ENCODE measurements around the gene RFESD. TPM values are rescaled to one million over a fixed set of nuclear protein-coding genes. Genes with fewer than 3 reads are reported as not detected.
A peak's percentile ranks its signal among the peaks of the same experiment; 100 is the strongest.

Gene RFESD
- total and polyA plus RNA-seq, 3 donors from 2014 or later, result 11.8 to 25.1 (median 12.8) TPM

- intact Hi-C loops (cut with DNase I; ENCODE audit: low total_unique reads), result no loop called here
- H3K27ac ChIP-seq, result peak overlapping the region in 1 of 2 donors; percentile 1
- 5 to 16% methylated on average over 4 to 44 of the region's 92 CpGs for WGBS, 2 donors
- no peaks in the 10 kb centered on the region for H3K4me1 ChIP-seq
- no peaks in the 10 kb centered on the region for H3K9me3 ChIP-seq
- no peak for TF ChIP-seq POLR2A (IDR thresholded peaks at IDR 0.05)
- TF ChIP-seq, protein P1, sequence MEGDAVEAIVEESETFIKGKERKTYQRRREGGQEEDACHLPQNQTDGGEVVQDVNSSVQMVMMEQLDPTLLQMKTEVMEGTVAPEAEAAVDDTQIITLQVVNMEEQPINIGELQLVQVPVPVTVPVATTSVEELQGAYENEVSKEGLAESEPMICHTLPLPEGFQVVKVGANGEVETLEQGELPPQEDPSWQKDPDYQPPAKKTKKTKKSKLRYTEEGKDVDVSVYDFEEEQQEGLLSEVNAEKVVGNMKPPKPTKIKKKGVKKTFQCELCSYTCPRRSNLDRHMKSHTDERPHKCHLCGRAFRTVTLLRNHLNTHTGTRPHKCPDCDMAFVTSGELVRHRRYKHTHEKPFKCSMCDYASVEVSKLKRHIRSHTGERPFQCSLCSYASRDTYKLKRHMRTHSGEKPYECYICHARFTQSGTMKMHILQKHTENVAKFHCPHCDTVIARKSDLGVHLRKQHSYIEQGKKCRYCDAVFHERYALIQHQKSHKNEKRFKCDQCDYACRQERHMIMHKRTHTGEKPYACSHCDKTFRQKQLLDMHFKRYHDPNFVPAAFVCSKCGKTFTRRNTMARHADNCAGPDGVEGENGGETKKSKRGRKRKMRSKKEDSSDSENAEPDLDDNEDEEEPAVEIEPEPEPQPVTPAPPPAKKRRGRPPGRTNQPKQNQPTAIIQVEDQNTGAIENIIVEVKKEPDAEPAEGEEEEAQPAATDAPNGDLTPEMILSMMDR (IDR thresholded peaks at IDR 0.05), result no peak
- peak; percentile 22 for DNase-seq
- peak overlapping the region; percentile 49 to 63 for H3K4me3 ChIP-seq
- no peaks in the 10 kb centered on the region for H3K36me3 ChIP-seq (ENCODE audit: low read depth, missing control alignments)
- H3K27me3 ChIP-seq, result no peaks in the 10 kb centered on the region
Observed at GRCh38 chr5:95620870-95621838, 25.4 kb upstream of the RFESD start.

GRCh38 chr5:95621839-95622629 is 24.5 kb upstream of the RFESD start:
- no peak for DNase-seq

DNA sequence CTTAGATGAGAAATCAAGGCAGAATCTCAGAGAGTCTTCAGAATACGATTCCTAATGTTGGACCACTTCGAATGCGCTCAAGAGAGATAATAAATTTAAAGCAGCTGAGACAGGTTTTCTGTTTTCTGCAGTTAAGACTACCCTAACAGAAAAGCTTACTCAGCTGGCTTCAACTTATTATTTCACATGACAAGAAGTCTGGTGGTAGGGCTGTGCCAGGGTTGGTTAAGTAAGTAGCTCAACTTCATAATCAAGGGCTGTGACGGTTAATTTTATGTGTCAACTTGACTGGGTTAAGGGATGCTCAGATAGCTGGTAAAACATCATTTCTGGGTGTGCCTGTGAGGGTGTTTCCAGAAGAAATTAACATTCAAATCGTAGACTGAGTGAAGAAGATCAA is 22.9 kb upstream of the RFESD start:
- no peak overlapping the region for H3K4me3 ChIP-seq
- intact Hi-C loops (cut with DNase I; ENCODE audit: low total_unique reads), result no loop called here
- no peak overlapping the region for H3K27ac ChIP-seq
- TF ChIP-seq POLR2A (IDR thresholded peaks at IDR 0.05), result no peak
- TF ChIP-seq, protein P1 (IDR thresholded peaks at IDR 0.05), result no peak
- no peak for DNase-seq
- H3K36me3 ChIP-seq (ENCODE audit: low read depth, missing control alignments), result no peaks in the 10 kb centered on the region
- 93% methylated on average over 5 of the region's 5 CpGs for WGBS, 2 donors
- H3K9me3 ChIP-seq, result no peaks in the 10 kb centered on the region
- H3K27me3 ChIP-seq, result no peaks in the 10 kb centered on the region
- no peaks in the 10 kb centered on the region for H3K4me1 ChIP-seq

More at GRCh38 chr5:95621839-95622629, 24.5 kb upstream of the RFESD start:
- no peak overlapping the region for H3K4me3 ChIP-seq
- H3K4me1 ChIP-seq, result no peaks in the 10 kb centered on the region
- intact Hi-C loops (cut with DNase I; ENCODE audit: low total_unique reads), result no loop called here
- H3K9me3 ChIP-seq, result no peaks in the 10 kb centered on the region
- 54 to 66% methylated on average over 8 of the region's 8 CpGs for WGBS, 2 donors
- H3K27ac ChIP-seq, result no peak overlapping the region
- TF ChIP-seq POLR2A (IDR thresholded peaks at IDR 0.05), result no peak
- H3K27me3 ChIP-seq, result no peaks in the 10 kb centered on the region
- no peaks in the 10 kb centered on the region for H3K36me3 ChIP-seq (ENCODE audit: low read depth, missing control alignments)

- TF ChIP-seq, protein P1 (IDR thresholded peaks at IDR 0.05), result no peak
- H3K9me3 ChIP-seq, result no peaks in the 10 kb centered on the region
- H3K4me1 ChIP-seq, result no peaks in the 10 kb centered on the region
- H3K4me3 ChIP-seq, result no peak overlapping the region
- no peaks in the 10 kb centered on the region for H3K36me3 ChIP-seq (ENCODE audit: low read depth, missing control alignments)
- no peaks in the 10 kb centered on the region for H3K27me3 ChIP-seq
- no peak overlapping the region for H3K27ac ChIP-seq
- DNase-seq, result no peak
- intact Hi-C loops (cut with DNase I; ENCODE audit: low total_unique reads), result no loop called here
- WGBS, 2 donors, result 89 to 97% methylated on average over 2 of the region's 2 CpGs
Observed at GRCh38 chr5:95624368-95624767, 22.2 kb upstream of the RFESD start.

- H3K36me3 ChIP-seq (ENCODE audit: low read depth, missing control alignments), result no peaks in the 10 kb centered on the region
- 69 to 80% methylated on average over 1 of the region's 1 CpG for WGBS, 2 donors
- intact Hi-C loops (cut with DNase I; ENCODE audit: low total_unique reads), result no loop called here
- no peak for DNase-seq
- H3K27me3 ChIP-seq, result no peaks in the 10 kb centered on the region
- H3K4me3 ChIP-seq, result no peak overlapping the region
- no peak overlapping the region for H3K27ac ChIP-seq
- H3K4me1 ChIP-seq, result no peaks in the 10 kb centered on the region
- TF ChIP-seq, protein P1 (IDR thresholded peaks at IDR 0.05), result no peak
- no peak for TF ChIP-seq POLR2A (IDR thresholded peaks at IDR 0.05)
- H3K9me3 ChIP-seq, result no peaks in the 10 kb centered on the region
Observed at GRCh38 chr5:95626701-95627100, 19.9 kb upstream of the RFESD start.

Measured in testis (tissue), 3 donors.